Measurements from ENCODE around the gene ACY1.

ACY1 gene

DNA sequence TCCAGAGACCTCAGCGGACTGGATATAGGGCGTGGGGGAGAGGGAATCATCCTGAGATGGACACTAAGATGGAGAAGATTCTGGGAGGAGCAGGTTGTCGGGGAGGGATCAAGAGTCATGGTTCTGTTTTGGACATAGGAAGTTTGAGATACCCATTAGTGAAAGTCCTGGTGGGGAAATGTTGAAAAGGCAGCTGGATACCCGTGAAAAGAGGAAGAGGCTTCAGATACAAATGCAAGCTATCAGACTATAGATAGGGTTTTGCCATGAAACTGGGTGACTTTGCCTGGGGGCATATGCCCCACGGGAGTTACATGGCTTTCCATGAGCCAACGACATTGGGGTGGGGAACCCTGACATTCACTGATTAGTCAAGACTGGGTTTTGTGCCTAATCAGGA lies 29.2 kb upstream of the ACY1 start:
- DNase-seq (ENCODE audit: low read depth, low spot score) = no peak
- ChIA-PET POLR2A (interaction anchor here (1.1 kb wide), 1 partner anchor 21 kb away, joined by 4 read pairs; the partner anchor contains the start of gene ABHD14A), CTCF (interaction anchor here (1.6 to 6.7 kb wide), 4 partner anchors 9 to 20 kb away, joined by 3 to 52 read pairs (median 22); partner anchors contain the start of genes ABHD14A, ABHD14B, PARP3 and RRP9)
- H3K4me3 ChIP-seq (ENCODE audit: low read depth, low read length) = no peak overlapping the region
- TF ChIP-seq, protein P1, sequence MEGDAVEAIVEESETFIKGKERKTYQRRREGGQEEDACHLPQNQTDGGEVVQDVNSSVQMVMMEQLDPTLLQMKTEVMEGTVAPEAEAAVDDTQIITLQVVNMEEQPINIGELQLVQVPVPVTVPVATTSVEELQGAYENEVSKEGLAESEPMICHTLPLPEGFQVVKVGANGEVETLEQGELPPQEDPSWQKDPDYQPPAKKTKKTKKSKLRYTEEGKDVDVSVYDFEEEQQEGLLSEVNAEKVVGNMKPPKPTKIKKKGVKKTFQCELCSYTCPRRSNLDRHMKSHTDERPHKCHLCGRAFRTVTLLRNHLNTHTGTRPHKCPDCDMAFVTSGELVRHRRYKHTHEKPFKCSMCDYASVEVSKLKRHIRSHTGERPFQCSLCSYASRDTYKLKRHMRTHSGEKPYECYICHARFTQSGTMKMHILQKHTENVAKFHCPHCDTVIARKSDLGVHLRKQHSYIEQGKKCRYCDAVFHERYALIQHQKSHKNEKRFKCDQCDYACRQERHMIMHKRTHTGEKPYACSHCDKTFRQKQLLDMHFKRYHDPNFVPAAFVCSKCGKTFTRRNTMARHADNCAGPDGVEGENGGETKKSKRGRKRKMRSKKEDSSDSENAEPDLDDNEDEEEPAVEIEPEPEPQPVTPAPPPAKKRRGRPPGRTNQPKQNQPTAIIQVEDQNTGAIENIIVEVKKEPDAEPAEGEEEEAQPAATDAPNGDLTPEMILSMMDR (IDR thresholded peaks at IDR 0.05; ENCODE audit: insufficient read depth, low read length, missing control alignments) = no peak

DNA sequence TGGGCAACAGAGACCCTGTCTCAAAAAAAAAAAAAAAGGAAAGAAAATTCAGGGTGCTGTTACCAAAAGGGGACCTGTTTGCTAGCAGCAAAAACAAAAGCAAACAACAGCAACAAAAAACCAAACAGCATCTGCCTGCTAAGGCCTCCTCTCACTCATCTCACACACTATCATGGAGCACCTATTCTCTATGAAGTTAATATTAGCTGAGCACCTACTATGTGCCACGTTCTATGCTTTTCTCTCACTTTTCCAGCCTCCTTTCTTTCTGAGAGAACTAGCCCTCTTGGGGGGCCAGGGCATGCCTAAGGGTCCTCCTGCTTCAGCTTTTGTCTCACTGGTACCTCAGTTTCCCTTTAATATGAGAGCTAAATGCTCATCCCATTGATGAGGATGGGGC lies 28.6 kb upstream of the ACY1 start:
- CTCF ChIA-PET = interaction anchor here (1.6 to 6.7 kb wide), 4 partner anchors 10 to 19 kb away, joined by 3 to 52 read pairs (median 22); partner anchors contain the start of genes ABHD14A, ABHD14B, PARP3 and RRP9
- DNase-seq (ENCODE audit: low read depth, low spot score) = no peak
- H3K4me3 ChIP-seq (ENCODE audit: low read depth, low read length) = no peak overlapping the region
- TF ChIP-seq, protein P1 (IDR thresholded peaks at IDR 0.05; ENCODE audit: insufficient read depth, low read length, missing control alignments) = no peak
- POLR2A ChIA-PET = interaction anchor here (1.1 kb wide), 1 partner anchor 20 kb away, joined by 4 read pairs; the partner anchor contains the start of gene ABHD14A

DNA sequence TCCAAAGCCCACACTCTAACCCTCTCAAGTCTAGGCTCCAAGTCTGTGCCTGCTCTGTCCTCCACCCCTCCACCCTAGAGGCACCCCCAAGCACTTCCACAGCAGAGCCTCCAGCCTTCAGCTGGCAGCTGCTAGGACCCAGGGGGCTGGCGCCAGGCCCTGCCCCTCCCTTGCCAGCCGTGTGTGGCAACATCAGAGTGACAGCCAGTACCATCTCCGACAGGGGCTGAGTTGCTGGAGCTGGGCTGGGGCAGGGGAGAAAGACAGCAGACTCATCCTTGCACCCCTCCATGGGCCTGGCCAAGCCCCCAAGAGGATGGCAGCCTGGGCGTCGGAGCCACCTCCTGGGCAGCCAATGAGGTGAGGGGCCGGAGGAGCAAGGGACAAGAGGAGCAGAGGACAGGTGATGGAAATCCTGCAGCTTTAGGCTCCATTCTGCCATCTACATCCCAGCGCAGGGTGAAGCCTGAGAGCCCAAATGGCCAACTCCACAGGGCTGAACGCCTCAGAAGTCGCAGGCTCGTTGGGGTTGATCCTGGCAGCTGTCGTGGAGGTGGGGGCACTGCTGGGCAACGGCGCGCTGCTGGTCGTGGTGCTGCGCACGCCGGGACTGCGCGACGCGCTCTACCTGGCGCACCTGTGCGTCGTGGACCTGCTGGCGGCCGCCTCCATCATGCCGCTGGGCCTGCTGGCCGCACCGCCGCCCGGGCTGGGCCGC lies 28.0 kb upstream of the ACY1 start, which contains the start of gene GPR62:
Gene GPR62 (plus strand): TSS at position 207 of the 718 bp plus-strand sequence. CDS start 272 bp downstream, at position 479.
- ChIA-PET POLR2A (no interaction called here), CTCF (interaction anchor here (2.7 to 6.7 kb wide), 3 partner anchors 10 to 19 kb away, joined by 11 to 52 read pairs (median 33); partner anchors contain the start of genes ABHD14A, ABHD14B, PARP3 and RRP9)
- TF ChIP-seq, protein P1 (IDR thresholded peaks at IDR 0.05; ENCODE audit: insufficient read depth, low read length, missing control alignments) = no peak
- DNase-seq (ENCODE audit: low read depth, low spot score) = no peak
- no peak within 1 kb of the TSS for H3K4me3 ChIP-seq (ENCODE audit: low read depth, low read length)

DNA sequence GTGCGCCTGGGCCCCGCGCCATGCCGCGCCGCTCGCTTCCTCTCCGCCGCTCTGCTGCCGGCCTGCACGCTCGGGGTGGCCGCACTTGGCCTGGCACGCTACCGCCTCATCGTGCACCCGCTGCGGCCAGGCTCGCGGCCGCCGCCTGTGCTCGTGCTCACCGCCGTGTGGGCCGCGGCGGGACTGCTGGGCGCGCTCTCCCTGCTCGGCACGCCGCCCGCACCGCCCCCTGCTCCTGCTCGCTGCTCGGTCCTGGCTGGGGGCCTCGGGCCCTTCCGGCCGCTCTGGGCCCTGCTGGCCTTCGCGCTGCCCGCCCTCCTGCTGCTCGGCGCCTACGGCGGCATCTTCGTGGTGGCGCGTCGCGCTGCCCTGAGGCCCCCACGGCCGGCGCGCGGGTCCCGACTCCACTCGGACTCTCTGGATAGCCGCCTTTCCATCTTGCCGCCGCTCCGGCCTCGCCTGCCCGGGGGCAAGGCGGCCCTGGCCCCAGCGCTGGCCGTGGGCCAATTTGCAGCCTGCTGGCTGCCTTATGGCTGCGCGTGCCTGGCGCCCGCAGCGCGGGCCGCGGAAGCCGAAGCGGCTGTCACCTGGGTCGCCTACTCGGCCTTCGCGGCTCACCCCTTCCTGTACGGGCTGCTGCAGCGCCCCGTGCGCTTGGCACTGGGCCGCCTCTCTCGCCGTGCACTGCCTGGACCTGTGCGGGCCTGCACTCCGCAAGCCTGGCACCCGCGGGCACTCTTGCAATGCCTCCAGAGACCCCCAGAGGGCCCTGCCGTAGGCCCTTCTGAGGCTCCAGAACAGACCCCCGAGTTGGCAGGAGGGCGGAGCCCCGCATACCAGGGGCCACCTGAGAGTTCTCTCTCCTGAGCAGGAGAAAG lies 27.2 kb upstream of the ACY1 start:
- ChIA-PET CTCF (interaction anchor here (2.3 to 6.7 kb wide), 4 partner anchors 9 to 18 kb away, joined by 8 to 52 read pairs (median 22); partner anchors contain the start of genes ABHD14A, ABHD14B, PARP3 and RRP9), POLR2A (no interaction called here)
- DNase-seq (ENCODE audit: low read depth, low spot score) = no peak
- TF ChIP-seq, protein P1 (IDR thresholded peaks at IDR 0.05; ENCODE audit: insufficient read depth, low read length, missing control alignments) = peak; percentile 47
- H3K4me3 ChIP-seq (ENCODE audit: low read depth, low read length) = no peak overlapping the region

DNA sequence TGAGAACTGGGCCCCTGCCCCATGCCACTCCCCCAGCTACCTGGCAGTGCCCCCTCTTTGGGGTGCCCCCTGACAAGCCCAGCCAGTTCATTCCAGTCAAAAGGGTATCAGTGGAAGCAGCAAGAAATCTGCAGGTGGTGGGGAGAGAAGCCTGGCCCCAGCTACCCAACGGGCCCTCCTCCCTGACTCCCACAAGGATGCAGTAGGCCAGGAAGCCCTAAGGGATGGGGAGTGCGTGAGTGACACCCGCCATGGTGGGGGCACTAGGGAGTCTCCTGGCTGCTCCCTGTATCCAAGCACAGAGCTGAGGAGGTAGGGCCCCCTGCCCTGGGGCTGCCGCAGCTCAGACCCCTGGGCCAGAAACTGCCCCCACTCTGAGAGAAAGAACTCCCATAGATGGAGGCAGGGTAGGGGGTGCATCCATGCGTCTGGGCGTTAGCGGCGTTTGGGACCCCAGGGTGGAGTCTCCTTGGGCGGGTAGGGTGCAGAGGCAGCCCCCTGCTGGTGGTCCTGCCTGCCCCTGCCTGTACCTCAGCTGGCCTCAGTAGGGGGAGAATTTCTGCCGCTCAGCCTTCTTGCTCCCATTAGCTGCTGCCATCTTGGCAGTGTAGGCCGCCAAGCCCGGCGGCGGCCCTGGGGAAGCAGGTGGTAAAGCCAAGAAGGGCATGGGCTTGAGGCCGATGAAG lies 25.7 kb upstream of the ACY1 start:
- CTCF ChIA-PET = interaction anchor here (0.9 to 2.3 kb wide), 4 partner anchors 14 to 25 kb away, joined by 3 to 8 read pairs (median 4); partner anchors contain the start of genes ABHD14B and PARP3
- DNase-seq (ENCODE audit: low read depth, low spot score) = no peak
- POLR2A ChIA-PET = interaction anchor here (1.1 kb wide), 1 partner anchor 17 kb away, joined by 3 read pairs; the partner anchor contains the start of gene ABHD14A
- TF ChIP-seq, protein P1 (IDR thresholded peaks at IDR 0.05; ENCODE audit: insufficient read depth, low read length, missing control alignments) = no peak
- no peak overlapping the region for H3K4me3 ChIP-seq (ENCODE audit: low read depth, low read length)

Data from AG04449 (cell line).